HG03280 (cell line): Measurements from ENCODE around the gene PLEKHJ1.
"Not testable (repeated sequence)": the region's sequence is repeated elsewhere in the genome, so short reads cannot be mapped to it uniquely, and the experiment has no call there.

Source experiments
- ATAC-seq: cut with Tn5 transposase; IDR thresholded peaks from one replicate; pipeline ENCODE4 v1.9.1; 2021; ENCODE audit warnings: mild to moderate bottlenecking, moderate library complexity; ENCODE audit not compliant: unreplicated experiment

PLEKHJ1 gene

GRCh38 chr19:2201473-2202148 is 34.5 kb downstream of the PLEKHJ1 start:
- no peak for ATAC-seq

GRCh38 chr19:2200624-2201294 is 35.4 kb downstream of the PLEKHJ1 start:
- not testable (repeated sequence) for ATAC-seq

GRCh38 chr19:2199861-2200623 is 36.1 kb downstream of the PLEKHJ1 start:
- ATAC-seq: no peak

- ATAC-seq: no peak
Measured at GRCh38 chr19:2199215-2199614, 36.9 kb downstream of the PLEKHJ1 start.

GRCh38 chr19:2198317-2198716 is 37.8 kb downstream of the PLEKHJ1 start:
- no peak for ATAC-seq

GRCh38 chr19:2197270-2197669 is 38.9 kb downstream of the PLEKHJ1 start:
- ATAC-seq: no peak

GRCh38 chr19:2195914-2196313 is 40.2 kb downstream of the PLEKHJ1 start:
- ATAC-seq: no peak

- no peak for ATAC-seq
Measured at GRCh38 chr19:2195361-2195760, 40.8 kb downstream of the PLEKHJ1 start.

GRCh38 chr19:2194513-2195078 is 41.5 kb downstream of the PLEKHJ1 start:
- no peak for ATAC-seq

- no peak for ATAC-seq
Measured at GRCh38 chr19:2193807-2194206, 42.3 kb downstream of the PLEKHJ1 start.

GRCh38 chr19:2192862-2193261 is 43.3 kb downstream of the PLEKHJ1 start:
- ATAC-seq: no peak

- ATAC-seq: no peak
Measured at GRCh38 chr19:2191456-2192310, 44.4 kb downstream of the PLEKHJ1 start.

GRCh38 chr19:2190848-2191455 is 45.2 kb downstream of the PLEKHJ1 start:
- ATAC-seq: no peak

- no peak for ATAC-seq
Measured at GRCh38 chr19:2189880-2190279, 46.2 kb downstream of the PLEKHJ1 start.

GRCh38 chr19:2188708-2189385 is 47.3 kb downstream of the PLEKHJ1 start:
- no peak for ATAC-seq

GRCh38 chr19:2187159-2187558 is 49.0 kb downstream of the PLEKHJ1 start:
- ATAC-seq: no peak

- ATAC-seq: no peak
Measured at GRCh38 chr19:2186071-2186846, 49.9 kb downstream of the PLEKHJ1 start.

- no peak for ATAC-seq
Measured at GRCh38 chr19:2185734-2186070, 50.4 kb downstream of the PLEKHJ1 start.

- ATAC-seq: no peak
Measured at GRCh38 chr19:2184422-2184975, 51.6 kb downstream of the PLEKHJ1 start.
